K562 (cell line): ENCODE data around the gene RFESD. TPM values are rescaled to one million over a fixed set of nuclear protein-coding genes. Genes with fewer than 3 reads are reported as not detected.

Source experiments
- ATAC-seq: fragments of 200-7000 bp; cut with Tn5 transposase; 3 replicates; pipeline ENCODE4 v1.9.1; 2020; ENCODE audit warnings: moderate library complexity
- BruUV-seq: library from RNA; stranded (reverse); fragments of 400-500 nt; replicated peaks from 2 replicates; lab custom pipeline; 2021; lab: Mats Ljungman, UMichigan
- CTCF ChIA-PET: fragments of 300-600 bp; formaldehyde crosslinking; extraction: SDS; loops from one replicate; lab custom pipeline; 2021; ENCODE audit warnings: low intra/inter-chr PET ratio; lab: Yijun Ruan, JAX
- POLR2A ChIA-PET: fragments of 300-600, 350-650 bp; sonication (Branson Sonifier 250); formaldehyde crosslinking; extraction: SDS; loops from one replicate; lab custom pipeline; 2021; ENCODE audit warnings: antibody characterized with exemption, inconsistent platforms; lab: Yijun Ruan, JAX
- DNase-seq, 4 experiments: peaks; one replicate each; pipeline versions ENCODE4 v3.0.0 to v3.0.0-alpha.2; 2011 to 2018; ENCODE audit warnings: low spot score in 3 of 4, mixed read lengths in 3 of 4; ENCODE audit errors: extremely low read depth in 1 of 4
- FAIRE-seq: peaks from 2 replicates; lab custom pipeline; 2011; peaks lifted over from hg19 to GRCh38; lab: Jason Lieb, UNC
- H2AFZ ChIP-seq: 2 replicates; pipeline ENCODE4 v1.6.0; 2011; ENCODE audit warnings: low read depth, low read length, control low read depth, inconsistent platforms
- H3K27ac ChIP-seq: fragments of 200-600 bp; 3 replicates; pipeline ENCODE4 v1.8.0; 2011; ENCODE audit warnings: low read depth, mild to moderate bottlenecking, control low read depth, inconsistent platforms, low read length, moderate library complexity, mixed read lengths; ENCODE audit errors: extremely low read depth
- H3K27me3 ChIP-seq, 2 experiments: fragments of 300-600 bp in 1 of 2; 2 replicates in 1 of 2; 3 replicates in 1 of 2; pipeline versions ENCODE4 v1.6.0 to v1.8.0; 2011; ENCODE audit warnings: inconsistent platforms in 2 of 2, low read length in 2 of 2, mild to moderate bottlenecking in 1 of 2, mixed read lengths in 1 of 2, moderate library complexity in 1 of 2; ENCODE audit not compliant: control insufficient read depth in 2 of 2, insufficient read depth in 2 of 2
- H3K36me3 ChIP-seq: fragments of 300-600 bp; 3 replicates; pipeline ENCODE4 v1.8.0; 2011; ENCODE audit warnings: mild to moderate bottlenecking, low read length, inconsistent platforms; ENCODE audit not compliant: control insufficient read depth, insufficient read depth
- H3K4me1 ChIP-seq, 2 experiments: fragments of 200-600 bp in 1 of 2; replicated peaks in 1 of 2; 2 replicates in 1 of 2; 3 replicates in 1 of 2; pipeline versions ENCODE4 v1.5.1 to v1.8.0; 2011; ENCODE audit warnings: inconsistent platforms in 2 of 2, low read length in 2 of 2, mild to moderate bottlenecking in 1 of 2, mixed read lengths in 1 of 2, moderate library complexity in 1 of 2; ENCODE audit not compliant: control insufficient read depth in 2 of 2, insufficient read depth in 2 of 2
- H3K4me2 ChIP-seq: 2 replicates; pipeline ENCODE4 v1.6.1; 2011; ENCODE audit warnings: low read length, control low read depth, inconsistent platforms, mixed read lengths; ENCODE audit not compliant: insufficient read depth
- H3K4me3 ChIP-seq: fragments of 200-600 bp; sonication (generic), shearing (Covaris generic); 2 replicates; pipeline ENCODE4 v1.5.1; 2016; ENCODE audit warnings: control low read depth, inconsistent platforms
- H3K79me2 ChIP-seq: fragments of 200-600 bp; 3 replicates; pipeline ENCODE4 v1.8.0; 2011; ENCODE audit warnings: low read length, inconsistent platforms; ENCODE audit not compliant: control insufficient read depth, insufficient read depth
- H3K9ac ChIP-seq, 2 experiments: 2 replicates each; pipeline versions ENCODE4 v1.6.0 to v1.6.1; 2011; ENCODE audit warnings: low read depth in 2 of 2, low read length in 2 of 2, control low read depth in 1 of 2, inconsistent platforms in 1 of 2, mild to moderate bottlenecking in 1 of 2, mixed read lengths in 1 of 2; ENCODE audit not compliant: insufficient read depth in 1 of 2
- H3K9me1 ChIP-seq: one replicate; pipeline ENCODE4 v1.6.0; 2011; ENCODE audit warnings: inconsistent platforms, mild to moderate bottlenecking, low read length, moderate library complexity; ENCODE audit not compliant: control insufficient read depth, insufficient read depth
- H3K9me3 ChIP-seq: replicated peaks from 2 replicates; pipeline ENCODE4 v1.5.1; 2011; ENCODE audit warnings: low read depth, low read length, inconsistent platforms; ENCODE audit not compliant: control insufficient read depth, insufficient read depth
- H4K20me1 ChIP-seq: replicated peaks from 2 replicates; pipeline ENCODE4 v1.6.1; 2011; ENCODE audit warnings: low read length, inconsistent platforms, mixed read lengths; ENCODE audit not compliant: control insufficient read depth, insufficient read depth
- FOXA1 ChIP-seq: fragments of 450-650 bp; IDR thresholded peaks from 2 replicates; pipeline ENCODE4 v1.6.1; 2016; ENCODE audit warnings: mild to moderate bottlenecking, borderline replicate concordance
- HDAC3 ChIP-seq: fragments of 450-650 bp; IDR thresholded peaks from 2 replicates; pipeline ENCODE4 v1.6.1; 2018; ENCODE audit warnings: borderline replicate concordance, mild to moderate bottlenecking, moderate library complexity; ENCODE audit not compliant: partially characterized antibody
- MYC ChIP-seq, 2 experiments: fragments of 250-450 bp in 1 of 2; sonication (Bioruptor Pico) in 1 of 2; IDR thresholded peaks; 2 replicates each; pipeline versions ENCODE4 v1.5.1 to v1.6.1; 2012 to 2021; ENCODE audit warnings: low read depth in 2 of 2, borderline replicate concordance in 1 of 2, improper control_type of control experiment in 1 of 2, low read length in 1 of 2, mild to moderate bottlenecking in 1 of 2, moderate library complexity in 1 of 2
- MYNN ChIP-seq, 2 experiments: sonication (generic); formaldehyde crosslinking in 1 of 2; IDR thresholded peaks; 2 replicates each; pipeline versions ENCODE4 v1.5.0 to v1.6.1; 2016 to 2020; ENCODE audit warnings: antibody characterized with exemption in 1 of 2, missing genetic modification reagents in 1 of 2
- NCOR1 ChIP-seq: fragments of 450-650 bp; IDR thresholded peaks from 2 replicates; pipeline ENCODE4 v1.6.1; 2016; ENCODE audit warnings: mild to moderate bottlenecking, moderate library complexity
- NFE2L1 ChIP-seq: fragments of 450-650 bp; IDR thresholded peaks from 2 replicates; pipeline ENCODE4 v1.6.1; 2016; ENCODE audit warnings: missing genetic modification characterization, low read depth, mild to moderate bottlenecking, missing compliant biosample characterization, moderate library complexity, borderline replicate concordance
- NR0B1 ChIP-seq: fragments of 450-650 bp; IDR thresholded peaks from one replicate; pipeline ENCODE4 v1.6.1; 2018; ENCODE audit warnings: mild to moderate bottlenecking, moderate library complexity; ENCODE audit not compliant: partially characterized antibody
- PATZ1 ChIP-seq: fragments of 250-450 bp; sonication (Bioruptor Pico); IDR thresholded peaks from 2 replicates; pipeline ENCODE4 v1.5.0; 2020; ENCODE audit warnings: mild to moderate bottlenecking, borderline replicate concordance
- POLR2B ChIP-seq: fragments of 450-650 bp; IDR thresholded peaks from 2 replicates; pipeline ENCODE4 v1.6.1; 2018; ENCODE audit warnings: low read depth; ENCODE audit not compliant: partially characterized antibody
- SMARCB1 ChIP-seq: IDR thresholded peaks from 2 replicates; pipeline ENCODE4 v1.6.1; 2011; ENCODE audit warnings: improper control_type of control experiment, low read depth; ENCODE audit not compliant: insufficient read length
- TAF1 ChIP-seq: IDR thresholded peaks from 2 replicates; pipeline ENCODE4 v1.6.1; 2011; ENCODE audit warnings: mild to moderate bottlenecking, low read length, moderate library complexity; ENCODE audit not compliant: insufficient read depth, control insufficient read depth, severe bottlenecking; ENCODE audit errors: extremely low read depth
- TAL1 ChIP-seq: fragments of 450-650 bp; IDR thresholded peaks from 2 replicates; pipeline ENCODE4 v1.6.1; 2016; ENCODE audit warnings: mild to moderate bottlenecking
- THRAP3 ChIP-seq: fragments of 450-650 bp; IDR thresholded peaks from 2 replicates; pipeline ENCODE4 v1.6.1; 2016; ENCODE audit warnings: mild to moderate bottlenecking, inconsistent platforms, borderline replicate concordance
- ZFX ChIP-seq: sonication (generic); formaldehyde crosslinking; IDR thresholded peaks from 2 replicates; pipeline ENCODE4 v1.8.0; 2022; ENCODE audit warnings: mild to moderate bottlenecking, missing genetic modification reagents, moderate library complexity
- WGBS: fragments of 100-300 bp; shearing (Covaris generic); methylation state at CpG from one replicate; pipeline ENCODE4 v1.1.6; 2016; ENCODE audit warnings: low coverage, mixed read lengths; ENCODE audit not compliant: insufficient coverage; ENCODE audit errors: missing lambda C conversion rate; 5-methylcytosine and 5-hydroxymethylcytosine counted together
- in situ Hi-C: fragments of 300-500 bp; cut with MboI; formaldehyde crosslinking; loops from 4 replicates; pipeline ENCODE4 v1.15.0; 2018; ENCODE audit warnings: inconsistent platforms, mixed read lengths
- intact Hi-C: fragments of 100-400 bp; cut with micrococcal nuclease; formaldehyde crosslinking; loops from 2 replicates; pipeline ENCODE4 v1.14.2; 2022
- polyA plus RNA-seq, 8 experiments: library from polyadenylated mRNA; depleted of rRNA in 4 of 8; stranded (reverse) in 5 of 8; unstranded in 3 of 8; fragments of >200 nt; fragmentation: Nextera tagmentation in 2 of 8; fragmentation: Illumina TruSeq in 1 of 8; extraction: Ambion mirVana in 2 of 8; extraction: Trizol in 1 of 8; gene quantifications; 2 replicates each; pipeline versions ENCODE4 v1.2.1 to v1.2.3, GENCODE V29; 2011 to 2014; ENCODE audit warnings: inconsistent platforms in 1 of 8, missing spikeins in 1 of 8
- total RNA-seq, 7 experiments: library from RNA; depleted of rRNA in 6 of 7; stranded (reverse); fragments of >200 nt in 6 of 7; fragmentation: Illumina TruSeq in 2 of 7; extraction: Trizol in 2 of 7; gene quantifications; 2 replicates each; pipeline versions ENCODE4 v1.2.1 to v1.2.3, GENCODE V29; 2011 to 2021; ENCODE audit warnings: low replicate concordance in 1 of 7

The RFESD gene
- total and polyA plus RNA-seq, 9 of the 15 experiments (the other 6 are each of a cell fraction or from before 2014, with no cell fraction given) = 62.3 to 600 (median 140) TPM

- no peaks in the 10 kb centered on the region for H3K27me3 ChIP-seq
- POLR2A ChIA-PET = interaction anchor here (0.6 to 1.8 kb wide), 3 partner anchors 13 to 123 kb away, joined by 5 to 15 read pairs (median 9); partner anchors contain the start of gene RHOBTB3
- CTCF ChIA-PET = no interaction called here
- H3K36me3 ChIP-seq = peaks cover 27% of the 10 kb centered on the region
- H3K4me2 ChIP-seq = peak overlapping the region; percentile 91
- peak overlapping the region in 1 of 2 experiments; percentile 91; a peak in 3 of 4 replicates for H3K9ac ChIP-seq
- H3K27ac ChIP-seq = peak overlapping the region; percentile 95
- FAIRE-seq = peak; percentile 91
- no peaks in the 10 kb centered on the region for H3K9me1 ChIP-seq
- TSS peak; percentile 53 for BruUV-seq
- in situ Hi-C loops (loop anchor here (25.0 kb wide), 1 partner anchor 689 kb away; no protein-coding TSS in a partner anchor), intact Hi-C loops (loop anchor here (1.0 to 10.0 kb wide), 3 partner anchors 64 to 683 kb away; no protein-coding TSS in a partner anchor)
- no peaks in the 10 kb centered on the region for H3K9me3 ChIP-seq
- 1% methylated on average over 12 of the region's 12 CpGs for WGBS
- peak overlapping the region; percentile 49 for H3K4me3 ChIP-seq
- H4K20me1 ChIP-seq = no peaks in the 10 kb centered on the region
- H3K79me2 ChIP-seq = peaks cover 63% of the 10 kb centered on the region
- ATAC-seq = peak; percentile 76
- no peak overlapping the region; the same call in 1 of the 2 replicates for H2AFZ ChIP-seq
- DNase-seq = peak in 2 of 4 experiments; percentile 39 to 88
- H3K4me1 ChIP-seq = peaks cover 13 to 18% of the 10 kb centered on the region in 2 experiments; a peak in 4 of 5 replicates
- TF ChIP-seq NFE2L1 (tag) (0 out of 2 replicates have a peak, but pooled peaks have one; percentile 19), ZFX (CRISPR knock-in tag) (peak; percentile 42; the same call in 1 of the 2 replicates), FOXA1 (no peak), THRAP3 (0 out of 2 replicates have a peak, but pooled peaks have one; percentile 56), SMARCB1 (peak; percentile 54), MYC (IDR thresholded peaks at IDR 0.05; ENCODE audit: low read depth, low read length) (peak; percentile 59; the same call in 1 of the 2 replicates), MYC (CRISPR knock-in tag; IDR thresholded peaks at IDR 0.05; ENCODE audit: borderline replicate concordance, low read depth) (no peak), TAL1 (peak; percentile 49), POLR2B (peak; percentile 81), TAF1 (peak; percentile 33), PATZ1 (CRISPR knock-in tag) (no peak), NCOR1 (peak; percentile 31; the same call in 1 of the 2 replicates), NR0B1 (no peak), HDAC3 (no peak), MYNN (IDR thresholded peaks at IDR 0.05) (peak; percentile 50; the same call in 1 of the 2 replicates), MYNN (CRISPR knock-in tag; IDR thresholded peaks at IDR 0.05) (no peak)
Measured at GRCh38 chr5:95647886-95648860, 1.6 kb downstream of the RFESD start.
